Spleen (tissue), 7 donors: ENCODE results near the gene PCARE.

ENCODE experiments used
- POLR2AphosphoS5 ChIP-seq, 3 donors: sonication (generic); formaldehyde crosslinking; IDR thresholded peaks; one replicate each; pipeline ENCODE4 v1.5.1; 2017; ENCODE audit warnings: antibody characterized with exemption in 3 of 3
- TF ChIP-seq, protein P1 (sequence below), 11 experiments: fragments of 200-600 bp in 7 of 11; fragments of 450-650 bp in 4 of 11; sonication (generic) in 4 of 11; IDR thresholded peaks in 8 of 11; conservative IDR thresholded peaks in 3 of 11; 1 replicate in 7 of 11; 2 replicates in 4 of 11; pipeline versions ENCODE4 v1.4.0 to v1.8.0; 2016 to 2021; ENCODE audit warnings: antibody characterized with exemption in 11 of 11, inconsistent platforms in 4 of 11, mild to moderate bottlenecking in 1 of 11
- donor health status: DM: no; HTN: no; CAD: no; lungs with moderate emphysema.
- donor health status: DM: no; HTN: no; CAD: no.
- donor health status: DM: no; HTN: no; CAD: no.

DNA sequence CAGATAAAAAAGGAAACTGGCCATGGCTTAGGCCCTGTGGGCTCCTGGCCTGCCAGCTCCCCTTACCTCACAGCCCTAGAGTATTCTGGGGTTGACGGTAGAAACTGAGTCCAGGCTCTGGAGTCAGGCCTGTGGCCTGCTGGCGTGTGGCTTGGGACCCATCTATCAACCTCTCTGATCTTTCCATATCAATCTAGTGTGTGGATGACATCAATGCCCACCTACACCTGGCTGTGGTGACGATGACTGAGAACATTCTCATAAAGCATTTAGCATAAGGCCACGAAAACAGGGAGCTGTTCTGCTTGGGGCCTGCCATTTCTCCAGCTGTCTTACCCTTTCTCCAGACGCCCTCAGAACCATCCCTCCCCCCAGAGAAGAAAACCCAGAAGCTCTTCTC is 17.9 kb downstream of the PCARE start:
- TF ChIP-seq, protein P1, sequence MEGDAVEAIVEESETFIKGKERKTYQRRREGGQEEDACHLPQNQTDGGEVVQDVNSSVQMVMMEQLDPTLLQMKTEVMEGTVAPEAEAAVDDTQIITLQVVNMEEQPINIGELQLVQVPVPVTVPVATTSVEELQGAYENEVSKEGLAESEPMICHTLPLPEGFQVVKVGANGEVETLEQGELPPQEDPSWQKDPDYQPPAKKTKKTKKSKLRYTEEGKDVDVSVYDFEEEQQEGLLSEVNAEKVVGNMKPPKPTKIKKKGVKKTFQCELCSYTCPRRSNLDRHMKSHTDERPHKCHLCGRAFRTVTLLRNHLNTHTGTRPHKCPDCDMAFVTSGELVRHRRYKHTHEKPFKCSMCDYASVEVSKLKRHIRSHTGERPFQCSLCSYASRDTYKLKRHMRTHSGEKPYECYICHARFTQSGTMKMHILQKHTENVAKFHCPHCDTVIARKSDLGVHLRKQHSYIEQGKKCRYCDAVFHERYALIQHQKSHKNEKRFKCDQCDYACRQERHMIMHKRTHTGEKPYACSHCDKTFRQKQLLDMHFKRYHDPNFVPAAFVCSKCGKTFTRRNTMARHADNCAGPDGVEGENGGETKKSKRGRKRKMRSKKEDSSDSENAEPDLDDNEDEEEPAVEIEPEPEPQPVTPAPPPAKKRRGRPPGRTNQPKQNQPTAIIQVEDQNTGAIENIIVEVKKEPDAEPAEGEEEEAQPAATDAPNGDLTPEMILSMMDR (IDR thresholded peaks at IDR 0.05 in 8 of 11, conservative IDR thresholded peaks at IDR 0.05 in 3 of 11): no peak
- TF ChIP-seq POLR2AphosphoS5 (IDR thresholded peaks at IDR 0.05): no peak
